ENCODE results near the gene NOS2. TPM values are rescaled to one million over a fixed set of nuclear protein-coding genes. Genes with fewer than 3 reads are reported as not detected.
A peak's percentile ranks its signal among the peaks of the same experiment; 100 is the strongest.
"Not testable (repeated sequence)": the region's sequence is repeated elsewhere in the genome, so short reads cannot be mapped to it uniquely, and the experiment has no call there.

Gene NOS2
- total RNA-seq, 4 donors from 2014 or later, result 6.7 to 16.5 (median 7.7) TPM

- H3K9me3 ChIP-seq, result no peaks in the 10 kb centered on the region
- DNase-seq, result peak in 1 of 3 donors; percentile 18
- TF ChIP-seq POLR2A (IDR thresholded peaks at IDR 0.05), result no peak
- no peak for TF ChIP-seq CTCF (IDR thresholded peaks at IDR 0.05)
- no peaks in the 10 kb centered on the region for H3K36me3 ChIP-seq
- no peak overlapping the region for H3K4me3 ChIP-seq
- no peak overlapping the region for H3K27ac ChIP-seq
- H3K27me3 ChIP-seq, result no peaks in the 10 kb centered on the region
- no peaks in the 10 kb centered on the region for H3K4me1 ChIP-seq
Measured at GRCh38 chr17:27751166-27751565, 49.2 kb downstream of the NOS2 start.

- H3K27me3 ChIP-seq, H3K36me3 ChIP-seq, H3K4me1 ChIP-seq, H3K9me3 ChIP-seq, H3K27ac ChIP-seq, H3K4me3 ChIP-seq: not testable (repeated sequence)
- DNase-seq, result peak in 1 of 3 donors; percentile 11
Measured at GRCh38 chr17:27749562-27750150, 50.7 kb downstream of the NOS2 start.

- DNase-seq, result peak in 1 of 3 donors; percentile 18
- Histone ChIP-seq H3K27me3 (no peaks in the 10 kb centered on the region), H3K36me3 (no peaks in the 10 kb centered on the region), H3K4me3 (no peak overlapping the region), H3K4me1 (no peaks in the 10 kb centered on the region), H3K27ac (no peak overlapping the region), H3K9me3 (no peaks in the 10 kb centered on the region)
- no peak for TF ChIP-seq POLR2A (IDR thresholded peaks at IDR 0.05)
- no peak for TF ChIP-seq CTCF (IDR thresholded peaks at IDR 0.05)
Measured at GRCh38 chr17:27748360-27748825, 51.9 kb downstream of the NOS2 start.

GRCh38 chr17:27747462-27748359 lies 52.6 kb downstream of the NOS2 start:
- Histone ChIP-seq H3K36me3 (no peaks in the 10 kb centered on the region), H3K27me3 (no peaks in the 10 kb centered on the region), H3K4me1 (no peaks in the 10 kb centered on the region), H3K4me3 (no peak overlapping the region), H3K9me3 (no peaks in the 10 kb centered on the region), H3K27ac (no peak overlapping the region)
- no peak for DNase-seq
- TF ChIP-seq POLR2A (IDR thresholded peaks at IDR 0.05) (no peak), CTCF (IDR thresholded peaks at IDR 0.05) (peak in 3 of 6 experiments; percentile 14 to 28 (median 24))

- DNase-seq, result no peak
- no peak overlapping the region for H3K4me3 ChIP-seq
- H3K9me3 ChIP-seq, result no peaks in the 10 kb centered on the region
- no peak for TF ChIP-seq POLR2A (IDR thresholded peaks at IDR 0.05)
- TF ChIP-seq CTCF (IDR thresholded peaks at IDR 0.05), result no peak
- no peaks in the 10 kb centered on the region for H3K36me3 ChIP-seq
- no peaks in the 10 kb centered on the region for H3K27me3 ChIP-seq
- H3K4me1 ChIP-seq, result no peaks in the 10 kb centered on the region
- H3K27ac ChIP-seq, result no peak overlapping the region
Measured at GRCh38 chr17:27746881-27747280, 53.4 kb downstream of the NOS2 start.

GRCh38 chr17:27746320-27746719 lies 54.0 kb downstream of the NOS2 start:
- not testable (repeated sequence) for H3K36me3 ChIP-seq, H3K27me3 ChIP-seq, H3K27ac ChIP-seq, H3K4me3 ChIP-seq, DNase-seq, H3K9me3 ChIP-seq, H3K4me1 ChIP-seq

- H3K36me3 ChIP-seq, H3K27me3 ChIP-seq, H3K9me3 ChIP-seq, H3K4me3 ChIP-seq, H3K4me1 ChIP-seq, H3K27ac ChIP-seq, DNase-seq: not testable (repeated sequence)
Measured at GRCh38 chr17:27745207-27745830, 55.0 kb downstream of the NOS2 start.
